Neuronal stem cell (in vitro differentiated cells): Measurements from ENCODE around the gene NRXN3.

Source experiments
- DNase-seq: peaks from one replicate; pipeline ENCODE4 v3.0.0-alpha.2; 2013; ENCODE audit warnings: low spot score
- H2AFZ ChIP-seq: one replicate; pipeline ENCODE4 v1.6.1; 2013; ENCODE audit warnings: mild to moderate bottlenecking, low read length, inconsistent platforms
- H2AK5ac ChIP-seq: 2 replicates; pipeline ENCODE4 v1.6.1; 2013; ENCODE audit warnings: low read depth, mild to moderate bottlenecking, inconsistent platforms, low read length, moderate library complexity, mixed read lengths
- H2BK120ac ChIP-seq: 2 replicates; pipeline ENCODE4 v1.6.1; 2013; ENCODE audit warnings: low read depth, mild to moderate bottlenecking, inconsistent platforms, low read length, moderate library complexity, mixed read lengths
- H2BK12ac ChIP-seq: one replicate; pipeline ENCODE4 v1.6.1; 2013; ENCODE audit warnings: low read length, inconsistent platforms
- H2BK15ac ChIP-seq: 2 replicates; pipeline ENCODE4 v1.6.1; 2013; ENCODE audit warnings: mild to moderate bottlenecking, low read length, inconsistent platforms, mixed read lengths
- H2BK5ac ChIP-seq: one replicate; pipeline ENCODE4 v1.6.1; 2013; ENCODE audit warnings: inconsistent platforms, mild to moderate bottlenecking, low read length, moderate library complexity
- H3K14ac ChIP-seq: one replicate; pipeline ENCODE4 v1.6.1; 2013; ENCODE audit warnings: low read length, inconsistent platforms
- H3K18ac ChIP-seq: 2 replicates; pipeline ENCODE4 v1.6.1; 2013; ENCODE audit warnings: low read length, inconsistent platforms
- H3K23ac ChIP-seq: 2 replicates; pipeline ENCODE4 v1.6.1; 2013; ENCODE audit warnings: low read depth, mild to moderate bottlenecking, mixed read lengths, low read length, inconsistent platforms; ENCODE audit not compliant: poor library complexity
- H3K27ac ChIP-seq: replicated peaks from 3 replicates; pipeline ENCODE4 v1.5.1; 2013; ENCODE audit warnings: low read length, inconsistent platforms
- H3K27me3 ChIP-seq, 3 experiments: 2 replicates each; pipeline ENCODE4 v1.6.1; 2013; ENCODE audit warnings: low read length in 3 of 3, mild to moderate bottlenecking in 2 of 3, inconsistent platforms in 1 of 3, low read depth in 1 of 3, mixed read lengths in 1 of 3, moderate library complexity in 1 of 3; ENCODE audit not compliant: control insufficient read depth in 3 of 3, insufficient read depth in 3 of 3
- H3K36me3 ChIP-seq, 2 donors: replicated peaks in 1 of 2; 2 replicates each; pipeline ENCODE4 v1.6.1; 2013; ENCODE audit warnings: low read length in 2 of 2; ENCODE audit not compliant: control insufficient read depth in 2 of 2, insufficient read depth in 2 of 2
- H3K4ac ChIP-seq: 2 replicates; pipeline ENCODE4 v1.6.1; 2013; ENCODE audit warnings: inconsistent platforms, mild to moderate bottlenecking, low read length, moderate library complexity
- H3K4me1 ChIP-seq, 2 donors: 1 replicate in 1 of 2; 2 replicates in 1 of 2; pipeline ENCODE4 v1.6.1; 2013; ENCODE audit warnings: low read length in 2 of 2, low read depth in 1 of 2; ENCODE audit not compliant: control insufficient read depth in 2 of 2, insufficient read depth in 1 of 2
- H3K4me2 ChIP-seq: one replicate; pipeline ENCODE4 v1.6.1; 2013; ENCODE audit warnings: mild to moderate bottlenecking, low read length, inconsistent platforms; ENCODE audit not compliant: insufficient read depth, poor library complexity, severe bottlenecking
- H3K4me3 ChIP-seq, 2 donors: 2 replicates each; pipeline ENCODE4 v1.5.1; 2013; ENCODE audit warnings: low read length in 2 of 2, mild to moderate bottlenecking in 2 of 2, inconsistent platforms in 1 of 2, moderate library complexity in 1 of 2
- H3K79me1 ChIP-seq: one replicate; pipeline ENCODE4 v1.6.1; 2013; ENCODE audit warnings: low read depth, mild to moderate bottlenecking, inconsistent platforms, low read length, moderate library complexity
- H3K9ac ChIP-seq: one replicate; pipeline ENCODE4 v1.6.1; 2013; ENCODE audit warnings: mild to moderate bottlenecking, low read depth, low read length, inconsistent platforms; ENCODE audit not compliant: poor library complexity
- H3K9me3 ChIP-seq, 2 donors: replicated peaks in 1 of 2; 2 replicates each; pipeline versions ENCODE3 to v1.6.1; 2013; ENCODE audit warnings: low read length in 2 of 2, mild to moderate bottlenecking in 2 of 2, inconsistent platforms in 1 of 2, low read depth in 1 of 2, mixed read lengths in 1 of 2, moderate library complexity in 1 of 2; ENCODE audit not compliant: control insufficient read depth in 2 of 2, insufficient read depth in 1 of 2
- H4K8ac ChIP-seq: one replicate; pipeline ENCODE4 v1.6.1; 2013; ENCODE audit warnings: low read depth, mild to moderate bottlenecking, inconsistent platforms, low read length, moderate library complexity
- H4K91ac ChIP-seq: one replicate; pipeline ENCODE4 v1.6.1; 2013; ENCODE audit warnings: low read length, low read depth, mild to moderate bottlenecking, inconsistent platforms; ENCODE audit not compliant: poor library complexity
- WGBS, 2 donors: extraction: QIAGEN DNeasy Blood & Tissue Kit; methylation state at CpG; one replicate each; pipeline ENCODE4 v1.1.7; 2013; ENCODE audit warnings: missing lambda C conversion rate in 2 of 2, mixed read lengths in 1 of 2; ENCODE audit not compliant: insufficient read length in 2 of 2, insufficient replicate concordance in 1 of 2; ENCODE audit errors: extremely low coverage in 2 of 2; 5-methylcytosine and 5-hydroxymethylcytosine counted together

Gene NRXN3

DNA sequence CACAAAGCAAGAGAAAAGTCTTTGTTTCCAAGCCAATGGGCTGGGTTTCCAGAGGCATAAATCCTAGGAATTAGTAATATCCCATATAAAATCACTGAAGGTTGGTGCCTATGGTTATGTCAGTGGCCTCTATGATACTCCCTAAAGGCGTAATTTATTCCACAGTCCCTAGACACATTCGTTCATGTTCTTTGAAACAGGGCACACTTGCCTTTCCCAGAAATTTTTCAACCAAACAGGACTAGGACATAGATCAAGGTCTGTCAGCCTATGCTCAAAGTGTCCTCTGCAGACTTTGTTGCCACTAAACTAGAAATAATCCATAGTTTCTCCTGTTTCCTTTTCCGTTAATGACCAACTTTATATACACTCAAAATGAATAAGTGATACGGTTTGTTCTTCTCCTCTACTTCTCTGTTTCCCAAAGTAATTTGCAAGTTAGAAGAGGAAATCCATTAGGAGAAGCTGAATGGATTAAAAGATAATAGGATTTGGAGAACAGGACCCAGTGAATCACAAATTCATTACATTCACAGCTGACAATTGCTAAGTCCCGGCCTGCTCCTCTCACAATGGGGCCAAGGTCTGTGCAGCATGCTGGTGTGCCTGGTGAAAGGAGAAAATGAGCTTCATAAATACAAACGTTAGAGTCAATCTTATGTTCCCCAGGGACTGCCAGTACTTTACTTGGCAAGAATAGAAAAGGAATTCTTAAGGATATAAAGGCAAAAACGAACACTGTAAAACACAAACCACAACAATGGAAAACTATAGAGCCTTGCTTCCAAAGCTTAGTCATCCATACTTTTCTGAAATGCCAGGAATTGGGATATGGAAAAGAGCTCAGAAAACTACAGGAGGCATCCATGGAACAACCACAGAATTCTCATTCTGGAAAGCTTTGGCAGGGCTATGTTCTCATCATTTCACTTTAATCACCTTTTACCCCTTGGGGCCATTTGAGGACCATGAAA lies 966.2 kb downstream of the NRXN3 start:
- H3K9me3 ChIP-seq, result peaks cover 3 to 5% of the 10 kb centered on the region in 2 donors
- H2BK120ac ChIP-seq, result no peak overlapping the region
- H4K8ac ChIP-seq, result no peak overlapping the region
- no peaks in the 10 kb centered on the region for H3K36me3 ChIP-seq
- no peak overlapping the region for H2BK15ac ChIP-seq
- no peak overlapping the region for H3K4me2 ChIP-seq
- H3K18ac ChIP-seq, result no peak overlapping the region
- H3K14ac ChIP-seq, result no peak overlapping the region
- WGBS, 2 donors, result no CpG with 5 or more reads among the region's 7 CpGs
- no peak overlapping the region for H2AFZ ChIP-seq
- no peak overlapping the region for H3K4me3 ChIP-seq
- no peak overlapping the region for H2BK5ac ChIP-seq
- peak; percentile 26 for DNase-seq
- H3K23ac ChIP-seq, result no peak overlapping the region
- H2AK5ac ChIP-seq, result no peak overlapping the region
- no peaks in the 10 kb centered on the region for H3K27me3 ChIP-seq
- peaks cover 9 to 13% of the 10 kb centered on the region in 2 donors for H3K4me1 ChIP-seq
- H4K91ac ChIP-seq, result no peak overlapping the region
- no peak overlapping the region for H3K9ac ChIP-seq
- peak overlapping the region; percentile 49 for H3K27ac ChIP-seq
- no peak overlapping the region for H3K4ac ChIP-seq
- H3K79me1 ChIP-seq, result no peaks in the 10 kb centered on the region
- H2BK12ac ChIP-seq, result no peak overlapping the region

DNA sequence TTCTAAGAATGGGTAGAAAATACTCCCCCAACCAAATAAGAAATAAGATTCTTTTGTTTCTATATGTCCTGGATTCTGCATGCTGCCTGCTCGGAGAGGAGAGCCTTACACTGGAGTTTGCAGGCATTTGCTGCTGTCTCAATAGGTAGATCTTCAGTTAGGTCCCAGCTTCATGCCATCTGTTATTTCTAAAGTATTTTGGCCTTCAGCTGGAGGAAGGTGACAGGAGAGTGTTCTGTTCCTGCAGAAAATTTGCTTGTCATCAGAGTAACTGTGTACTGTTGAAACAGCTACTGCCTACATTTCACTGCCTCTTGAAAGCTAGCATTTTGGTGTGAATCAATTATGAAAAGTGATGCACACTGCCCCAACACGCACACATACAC lies 966.9 kb downstream of the NRXN3 start:
- Histone ChIP-seq H4K91ac (no peak overlapping the region), H3K27ac (peak overlapping the region; percentile 49), H3K18ac (no peak overlapping the region), H2BK120ac (no peak overlapping the region), H3K9me3 (peaks cover 3 to 5% of the 10 kb centered on the region in 2 donors), H3K36me3 (no peaks in the 10 kb centered on the region), H3K4me3 (no peak overlapping the region), H3K23ac (no peak overlapping the region), H3K4ac (no peak overlapping the region), H3K4me2 (no peak overlapping the region), H3K4me1 (peaks cover 9 to 13% of the 10 kb centered on the region in 2 donors), H3K14ac (no peak overlapping the region), H2AK5ac (no peak overlapping the region), H3K27me3 (no peaks in the 10 kb centered on the region), H2BK5ac (no peak overlapping the region), H4K8ac (no peak overlapping the region), H3K79me1 (no peaks in the 10 kb centered on the region), H2AFZ (no peak overlapping the region), H2BK12ac (no peak overlapping the region), H2BK15ac (no peak overlapping the region), H3K9ac (peak overlapping the region; percentile 53)
- WGBS, 2 donors, result no CpG with 5 or more reads among the region's 2 CpGs
- DNase-seq, result no peak

GRCh38 chr14:79137836-79138235 lies 967.7 kb downstream of the NRXN3 start:
- WGBS, 2 donors, result no CpG with 5 or more reads among the region's 3 CpGs
- Histone ChIP-seq H3K27ac (no peak overlapping the region), H2AK5ac (no peak overlapping the region), H3K4me1 (peaks cover 9 to 13% of the 10 kb centered on the region in 2 donors), H2BK120ac (no peak overlapping the region), H3K9ac (no peak overlapping the region), H3K23ac (no peak overlapping the region), H3K27me3 (no peaks in the 10 kb centered on the region), H3K14ac (no peak overlapping the region), H4K8ac (no peak overlapping the region), H4K91ac (no peak overlapping the region), H3K4ac (no peak overlapping the region), H2AFZ (no peak overlapping the region), H3K18ac (no peak overlapping the region), H3K36me3 (no peaks in the 10 kb centered on the region), H2BK5ac (no peak overlapping the region), H3K9me3 (peaks cover 1 to 3% of the 10 kb centered on the region in 2 donors), H2BK15ac (no peak overlapping the region), H3K79me1 (no peaks in the 10 kb centered on the region), H2BK12ac (no peak overlapping the region), H3K4me3 (no peak overlapping the region), H3K4me2 (no peak overlapping the region)
- DNase-seq, result no peak

DNA sequence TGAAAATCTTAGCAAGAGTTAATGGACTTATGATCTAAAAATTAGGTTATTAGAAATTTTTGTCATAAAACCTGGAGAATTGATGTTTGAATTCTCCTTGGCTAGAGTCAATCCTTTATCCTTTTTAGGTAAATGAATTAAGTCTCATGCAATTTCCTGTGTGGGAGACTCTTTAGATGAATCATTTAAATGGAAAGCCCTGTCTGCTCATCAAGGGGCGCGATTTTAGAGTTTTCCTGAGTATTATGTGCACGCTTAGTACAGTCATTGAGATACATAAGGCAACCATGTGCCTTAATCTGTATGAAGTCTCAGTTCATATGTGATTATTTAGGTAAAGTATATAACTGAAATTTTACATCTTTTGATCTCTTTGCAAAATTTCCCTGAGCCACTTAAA lies 974.7 kb downstream of the NRXN3 start:
- H3K4me2 ChIP-seq, result no peak overlapping the region
- no peaks in the 10 kb centered on the region for H3K79me1 ChIP-seq
- no peak overlapping the region for H2AK5ac ChIP-seq
- H2AFZ ChIP-seq, result no peak overlapping the region
- H4K91ac ChIP-seq, result no peak overlapping the region
- no peak overlapping the region for H3K9ac ChIP-seq
- H3K14ac ChIP-seq, result no peak overlapping the region
- no peak overlapping the region for H3K4ac ChIP-seq
- DNase-seq, result no peak
- H3K23ac ChIP-seq, result no peak overlapping the region
- no CpG with 5 or more reads among the region's 3 CpGs for WGBS, 2 donors
- H3K4me3 ChIP-seq, result no peak overlapping the region
- H3K18ac ChIP-seq, result no peak overlapping the region
- H3K36me3 ChIP-seq, result no peaks in the 10 kb centered on the region
- H3K27me3 ChIP-seq, result no peaks in the 10 kb centered on the region
- no peak overlapping the region for H2BK120ac ChIP-seq
- H2BK12ac ChIP-seq, result no peak overlapping the region
- H4K8ac ChIP-seq, result no peak overlapping the region
- no peak overlapping the region for H2BK15ac ChIP-seq
- H3K4me1 ChIP-seq, result no peaks in the 10 kb centered on the region
- no peaks in the 10 kb centered on the region for H3K9me3 ChIP-seq
- no peak overlapping the region for H3K27ac ChIP-seq
- no peak overlapping the region for H2BK5ac ChIP-seq
